A549 (cell line): ENCODE data around the gene LRRC4C.

ENCODE experiments used
- FOSL2 ChIP-seq, 2 experiments: fragments of 450-650 bp in 1 of 2; fragments of >200 bp in 1 of 2; sonication (Bioruptor Twin) in 1 of 2; formaldehyde crosslinking; IDR thresholded peaks; 2 replicates each; pipeline versions ENCODE4 v1.5.0 to v1.6.1; 2016 to 2020; ENCODE audit warnings: mild to moderate bottlenecking in 1 of 2, moderate library complexity in 1 of 2
- HDAC2 ChIP-seq: fragments of 200-600 bp; sonication (generic); IDR thresholded peaks from 2 replicates; pipeline ENCODE4 v1.6.1; 2016
- JUNB ChIP-seq: fragments of >200 bp; sonication (Bioruptor Twin); formaldehyde crosslinking; IDR thresholded peaks from 2 replicates; pipeline ENCODE4 v1.6.1; 2016
- POLR2A ChIP-seq: IDR thresholded peaks from 2 replicates; pipeline ENCODE4 v1.6.1; 2012; ENCODE audit warnings: mild to moderate bottlenecking, low read length
- RCOR1 ChIP-seq: fragments of 150-350 bp; IDR thresholded peaks from 2 replicates; pipeline ENCODE4 v1.6.1; 2014; ENCODE audit warnings: antibody characterized with exemption, low read length, low read depth
- SREBF2 ChIP-seq: fragments of 450-650 bp; IDR thresholded peaks from 2 replicates; pipeline ENCODE4 v1.6.1; 2014; ENCODE audit warnings: mild to moderate bottlenecking, moderate library complexity
- TP53 ChIP-seq: fragments of 250-450 bp; sonication (Bioruptor Pico); IDR thresholded peaks from 2 replicates; pipeline ENCODE4 v1.5.0; 2021; ENCODE audit warnings: mild to moderate bottlenecking, moderate library complexity
- ZC3H11A ChIP-seq: fragments of 450-650 bp; IDR thresholded peaks from 2 replicates; pipeline ENCODE4 v1.6.1; 2014; ENCODE audit warnings: antibody characterized with exemption, mild to moderate bottlenecking
- ZFP36 ChIP-seq: fragments of 450-650 bp; IDR thresholded peaks from 2 replicates; pipeline ENCODE4 v1.6.1; 2014; ENCODE audit warnings: borderline replicate concordance; ENCODE audit not compliant: partially characterized antibody
- TF ChIP-seq, protein P1 (sequence below): fragments of >200 bp; sonication (Bioruptor Twin); formaldehyde crosslinking; IDR thresholded peaks from 3 replicates; pipeline ENCODE4 v1.5.1; 2016

DNA sequence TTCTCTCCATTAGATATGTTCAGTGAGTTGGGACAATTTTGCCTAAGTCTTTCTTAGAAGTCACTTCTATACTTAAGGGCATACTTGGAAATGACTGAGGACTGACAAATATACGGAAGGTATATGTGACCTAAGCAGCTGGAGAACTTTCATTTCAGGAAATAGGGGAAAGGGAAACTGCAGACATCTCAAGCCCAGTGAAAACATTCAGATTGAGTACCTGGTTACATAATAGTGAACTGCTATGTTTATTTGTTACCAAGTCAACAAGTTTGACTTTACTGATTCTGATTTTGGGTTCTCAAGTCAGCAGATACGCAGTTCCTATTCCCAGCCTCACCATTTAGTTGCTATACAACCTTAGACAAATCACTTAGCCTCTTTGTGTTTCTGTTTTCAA is 1173.9 kb downstream of the LRRC4C start:
- TF ChIP-seq POLR2A (no peak), SREBF2 (no peak), RCOR1 (no peak), FOSL2 (IDR thresholded peaks at IDR 0.05) (no peak), FOSL2 (CRISPR knock-in tag; IDR thresholded peaks at IDR 0.05) (no peak), ZFP36 (no peak), ZC3H11A (no peak), JUNB (no peak), TP53 (CRISPR knock-in tag) (no peak), HDAC2 (no peak)
- TF ChIP-seq, protein P1, sequence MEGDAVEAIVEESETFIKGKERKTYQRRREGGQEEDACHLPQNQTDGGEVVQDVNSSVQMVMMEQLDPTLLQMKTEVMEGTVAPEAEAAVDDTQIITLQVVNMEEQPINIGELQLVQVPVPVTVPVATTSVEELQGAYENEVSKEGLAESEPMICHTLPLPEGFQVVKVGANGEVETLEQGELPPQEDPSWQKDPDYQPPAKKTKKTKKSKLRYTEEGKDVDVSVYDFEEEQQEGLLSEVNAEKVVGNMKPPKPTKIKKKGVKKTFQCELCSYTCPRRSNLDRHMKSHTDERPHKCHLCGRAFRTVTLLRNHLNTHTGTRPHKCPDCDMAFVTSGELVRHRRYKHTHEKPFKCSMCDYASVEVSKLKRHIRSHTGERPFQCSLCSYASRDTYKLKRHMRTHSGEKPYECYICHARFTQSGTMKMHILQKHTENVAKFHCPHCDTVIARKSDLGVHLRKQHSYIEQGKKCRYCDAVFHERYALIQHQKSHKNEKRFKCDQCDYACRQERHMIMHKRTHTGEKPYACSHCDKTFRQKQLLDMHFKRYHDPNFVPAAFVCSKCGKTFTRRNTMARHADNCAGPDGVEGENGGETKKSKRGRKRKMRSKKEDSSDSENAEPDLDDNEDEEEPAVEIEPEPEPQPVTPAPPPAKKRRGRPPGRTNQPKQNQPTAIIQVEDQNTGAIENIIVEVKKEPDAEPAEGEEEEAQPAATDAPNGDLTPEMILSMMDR, result no peak
